22Rv1 (cell line): ENCODE results near the gene ZFYVE19.

Source experiments
- H3K27ac ChIP-seq: fragments of 450-650 bp; 2 replicates; pipeline ENCODE4 v1.5.1; 2017
- CTCF ChIP-seq: fragments of 450-650 bp; IDR thresholded peaks from 2 replicates; pipeline ENCODE4 v1.5.1; 2017; ENCODE audit warnings: mild to moderate bottlenecking
- ZFX ChIP-seq: fragments of 450-650 bp; IDR thresholded peaks from 2 replicates; pipeline ENCODE4 v1.6.1; 2017; ENCODE audit warnings: antibody characterized with exemption, borderline replicate concordance

Gene ZFYVE19

DNA sequence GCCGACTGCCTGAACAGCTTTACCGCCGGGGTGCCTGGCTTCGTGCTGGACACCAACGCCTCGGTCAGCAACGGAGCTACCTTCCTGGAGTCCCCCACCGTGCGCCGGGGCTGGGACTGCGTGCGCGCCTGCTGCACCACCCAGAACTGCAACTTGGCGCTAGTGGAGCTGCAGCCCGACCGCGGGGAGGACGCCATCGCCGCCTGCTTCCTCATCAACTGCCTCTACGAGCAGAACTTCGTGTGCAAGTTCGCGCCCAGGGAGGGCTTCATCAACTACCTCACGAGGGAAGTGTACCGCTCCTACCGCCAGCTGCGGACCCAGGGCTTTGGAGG, 37.8 kb downstream of the ZFYVE19 start:
- TF ChIP-seq ZFX (no peak), CTCF (no peak)
- H3K27ac ChIP-seq: peak overlapping the region; percentile 82

DNA sequence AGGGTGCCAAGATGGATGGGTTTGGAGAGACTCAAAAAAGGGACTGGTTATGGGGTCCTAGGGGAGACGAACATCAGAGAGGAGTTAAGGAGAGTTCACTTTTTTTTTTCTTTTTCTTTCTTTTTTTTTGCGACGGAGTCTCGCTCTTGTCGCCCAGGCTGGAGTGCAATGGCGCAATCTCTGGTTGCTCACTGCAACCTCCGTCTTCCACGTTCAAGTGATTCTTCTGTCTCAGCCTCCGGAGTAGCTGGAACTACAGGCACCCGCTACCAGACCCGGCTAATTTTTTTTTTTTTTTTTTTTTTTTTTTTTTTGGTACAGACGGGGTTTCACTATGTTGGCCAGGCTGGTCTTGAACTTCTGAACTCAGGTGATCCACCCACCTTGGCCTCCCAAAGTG, 38.1 kb downstream of the ZFYVE19 start:
- H3K27ac ChIP-seq: peak overlapping the region; percentile 82
- no peak for TF ChIP-seq ZFX
- TF ChIP-seq CTCF: no peak

DNA sequence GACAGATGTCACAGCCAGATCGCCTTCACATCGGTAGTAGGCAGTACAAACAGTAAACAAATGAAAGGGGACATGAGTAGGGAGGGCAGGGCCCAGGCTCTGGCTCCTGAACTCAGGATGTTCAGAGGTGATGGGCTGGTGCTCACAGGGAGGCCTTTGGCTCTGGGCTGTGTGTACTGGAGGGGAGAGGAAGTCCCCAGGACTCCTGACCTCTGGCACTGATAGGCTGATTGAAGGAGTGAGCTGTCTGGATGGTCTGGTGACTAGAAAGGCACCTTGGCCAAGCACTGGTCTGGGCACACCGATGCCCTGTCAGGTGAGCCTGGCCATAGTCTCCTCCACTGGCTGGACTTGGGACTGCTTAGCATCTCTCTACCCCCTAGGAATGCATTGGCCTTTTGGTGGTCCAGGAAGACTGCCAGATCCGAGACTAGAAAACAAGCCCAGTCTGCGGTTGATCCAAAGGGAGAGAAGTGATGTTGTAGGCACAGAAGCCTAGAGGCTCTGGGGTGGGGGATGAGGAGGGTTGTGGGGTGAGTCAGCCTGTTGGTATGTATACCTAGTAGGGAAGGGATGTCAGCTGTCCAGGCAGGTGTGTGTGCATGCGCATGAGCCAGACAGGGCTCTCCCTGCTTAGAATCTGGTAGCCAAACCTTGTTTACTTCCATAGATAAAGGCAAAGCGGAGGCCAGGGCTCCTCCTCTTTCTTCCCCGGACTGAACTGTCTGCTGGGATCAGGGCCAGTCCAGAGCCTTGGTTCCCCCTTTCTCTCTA, 38.8 kb downstream of the ZFYVE19 start:
- no peak for TF ChIP-seq ZFX
- no peak for TF ChIP-seq CTCF
- H3K27ac ChIP-seq: peak overlapping the region; percentile 82

DNA sequence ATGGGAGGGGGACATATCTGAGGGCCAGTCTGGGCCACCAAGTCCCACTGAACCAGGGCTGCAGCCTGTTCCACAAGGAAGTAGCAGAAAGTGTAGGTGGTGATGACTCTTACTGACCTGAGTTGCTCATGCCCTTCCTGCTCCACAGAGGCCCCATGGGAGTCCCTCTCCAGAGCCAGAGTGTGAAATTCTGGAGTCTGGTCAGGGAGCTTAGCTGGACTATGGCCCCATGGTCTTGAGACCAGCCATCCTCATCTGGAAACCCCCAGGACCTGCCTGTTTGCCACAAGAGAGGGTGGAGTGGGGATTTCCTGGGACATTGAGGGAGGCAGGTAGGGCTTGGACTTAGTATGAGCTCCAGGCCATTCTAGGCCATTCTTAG, 39.9 kb downstream of the ZFYVE19 start:
- TF ChIP-seq ZFX: no peak
- peak overlapping the region; percentile 82 for H3K27ac ChIP-seq

- TF ChIP-seq ZFX (no peak), CTCF (no peak)
- H3K27ac ChIP-seq: peak overlapping the region; percentile 82
These were observed 40.5 kb downstream of the ZFYVE19 start for GRCh38 chr15:40847223-40847961.

GRCh38 chr15:40850576-40851112, 43.8 kb downstream of the ZFYVE19 start:
- no peak overlapping the region for H3K27ac ChIP-seq

GRCh38 chr15:40852529-40852928, 45.6 kb downstream of the ZFYVE19 start:
- TF ChIP-seq CTCF: no peak
- TF ChIP-seq ZFX: no peak
- H3K27ac ChIP-seq: 0 out of 2 replicates have a peak overlapping the region, but pooled peaks have one; percentile 15

More at GRCh38 chr15:40850576-40851112, 43.8 kb downstream of the ZFYVE19 start:
- TF ChIP-seq CTCF (no peak), ZFX (no peak)
